Glutamatergic neuron (in vitro differentiated cells): ENCODE measurements around the gene NSG1. TPM values are rescaled to one million over a fixed set of nuclear protein-coding genes. Genes with fewer than 3 reads are reported as not detected.

Experiments used
- DNase-seq: peaks from one replicate; pipeline ENCODE4 v3.0.0; 2022
- H3K27ac Mint-ChIP-seq: one replicate; pipeline ENCODE4 v1.8.0; 2020; ENCODE audit warnings: mild to moderate bottlenecking, mixed read lengths, inconsistent platforms; ENCODE audit not compliant: unreplicated experiment
- H3K27me3 Mint-ChIP-seq: one replicate; pipeline ENCODE4 v1.8.0; 2020; ENCODE audit warnings: mild to moderate bottlenecking, moderate library complexity, mixed read lengths, inconsistent platforms; ENCODE audit not compliant: unreplicated experiment
- H3K36me3 Mint-ChIP-seq: one replicate; pipeline ENCODE4 v1.8.0; 2020; ENCODE audit warnings: mild to moderate bottlenecking, mixed read lengths, inconsistent platforms; ENCODE audit not compliant: unreplicated experiment
- H3K4me1 Mint-ChIP-seq: one replicate; pipeline ENCODE4 v1.8.0; 2020; ENCODE audit warnings: mild to moderate bottlenecking, low read depth, mixed read lengths, inconsistent platforms; ENCODE audit not compliant: unreplicated experiment
- H3K4me3 Mint-ChIP-seq: one replicate; pipeline ENCODE4 v1.8.0; 2020; ENCODE audit warnings: mild to moderate bottlenecking, mixed read lengths, inconsistent platforms; ENCODE audit not compliant: unreplicated experiment
- H3K9me3 Mint-ChIP-seq: one replicate; pipeline ENCODE4 v1.8.0; 2020; ENCODE audit warnings: mild to moderate bottlenecking, moderate library complexity, mixed read lengths, inconsistent platforms; ENCODE audit not compliant: unreplicated experiment
- total RNA-seq: library from RNA; stranded (reverse); fragmentation: NEBNext Ultra II Directional; extraction: Animal tissue kit (Norgen Biotek cat#: 25700); gene quantifications from one replicate; pipeline ENCODE4 v1.2.1, GENCODE V29; 2021; ENCODE audit not compliant: unreplicated experiment
- TF ChIP-seq, protein P1 (sequence below): fragments of 200-600 bp; sonication (generic); IDR thresholded peaks from one replicate; pipeline ENCODE4 v1.5.0; 2021; ENCODE audit not compliant: partially characterized antibody, unreplicated experiment

NSG1 gene
- total RNA-seq, 1 donor from 2014 or later = 208 TPM

DNA sequence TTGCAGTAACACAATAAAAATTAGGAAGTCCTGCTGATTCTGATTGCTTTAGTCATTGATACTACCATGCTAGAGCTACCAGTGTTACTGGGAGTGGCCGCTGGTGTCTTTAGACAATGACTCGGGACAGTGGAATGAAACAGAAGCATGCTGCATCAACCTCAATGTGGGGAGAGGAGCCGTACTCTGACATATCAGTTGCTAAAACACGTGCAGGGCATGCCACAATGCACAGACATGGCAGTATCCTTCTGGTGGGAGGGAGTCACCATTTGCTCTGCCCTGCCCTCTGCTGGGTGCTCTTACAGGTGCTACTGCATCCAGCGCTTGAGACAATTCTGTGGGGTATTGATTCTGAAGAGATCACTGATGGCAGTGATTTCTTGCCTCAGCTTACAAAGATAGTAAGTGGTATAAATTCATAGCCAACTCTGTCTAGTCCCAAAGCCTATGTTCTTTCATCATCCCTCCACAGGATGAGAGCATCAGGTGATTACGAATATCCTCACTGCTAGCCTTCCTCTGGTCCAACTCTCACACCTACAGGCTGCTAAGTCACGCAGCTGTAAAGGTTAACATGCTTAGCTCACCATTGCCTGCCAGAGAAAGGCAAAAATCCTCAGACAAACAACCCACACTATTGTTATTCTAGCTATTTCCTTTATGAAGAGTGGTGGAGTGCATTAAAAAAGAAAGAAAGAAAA, 43.7 kb downstream of the NSG1 start:
- Mint-ChIP-seq H3K4me3 (peak overlapping the region; percentile 13), H3K9me3 (peaks cover 11% of the 10 kb centered on the region), H3K4me1 (peaks cover 22% of the 10 kb centered on the region), H3K27me3 (no peaks in the 10 kb centered on the region), H3K27ac (peak overlapping the region; percentile 84), H3K36me3 (no peaks in the 10 kb centered on the region)
- TF ChIP-seq, protein P1, sequence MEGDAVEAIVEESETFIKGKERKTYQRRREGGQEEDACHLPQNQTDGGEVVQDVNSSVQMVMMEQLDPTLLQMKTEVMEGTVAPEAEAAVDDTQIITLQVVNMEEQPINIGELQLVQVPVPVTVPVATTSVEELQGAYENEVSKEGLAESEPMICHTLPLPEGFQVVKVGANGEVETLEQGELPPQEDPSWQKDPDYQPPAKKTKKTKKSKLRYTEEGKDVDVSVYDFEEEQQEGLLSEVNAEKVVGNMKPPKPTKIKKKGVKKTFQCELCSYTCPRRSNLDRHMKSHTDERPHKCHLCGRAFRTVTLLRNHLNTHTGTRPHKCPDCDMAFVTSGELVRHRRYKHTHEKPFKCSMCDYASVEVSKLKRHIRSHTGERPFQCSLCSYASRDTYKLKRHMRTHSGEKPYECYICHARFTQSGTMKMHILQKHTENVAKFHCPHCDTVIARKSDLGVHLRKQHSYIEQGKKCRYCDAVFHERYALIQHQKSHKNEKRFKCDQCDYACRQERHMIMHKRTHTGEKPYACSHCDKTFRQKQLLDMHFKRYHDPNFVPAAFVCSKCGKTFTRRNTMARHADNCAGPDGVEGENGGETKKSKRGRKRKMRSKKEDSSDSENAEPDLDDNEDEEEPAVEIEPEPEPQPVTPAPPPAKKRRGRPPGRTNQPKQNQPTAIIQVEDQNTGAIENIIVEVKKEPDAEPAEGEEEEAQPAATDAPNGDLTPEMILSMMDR = peak; percentile 69
- peak; percentile 84 for DNase-seq

DNA sequence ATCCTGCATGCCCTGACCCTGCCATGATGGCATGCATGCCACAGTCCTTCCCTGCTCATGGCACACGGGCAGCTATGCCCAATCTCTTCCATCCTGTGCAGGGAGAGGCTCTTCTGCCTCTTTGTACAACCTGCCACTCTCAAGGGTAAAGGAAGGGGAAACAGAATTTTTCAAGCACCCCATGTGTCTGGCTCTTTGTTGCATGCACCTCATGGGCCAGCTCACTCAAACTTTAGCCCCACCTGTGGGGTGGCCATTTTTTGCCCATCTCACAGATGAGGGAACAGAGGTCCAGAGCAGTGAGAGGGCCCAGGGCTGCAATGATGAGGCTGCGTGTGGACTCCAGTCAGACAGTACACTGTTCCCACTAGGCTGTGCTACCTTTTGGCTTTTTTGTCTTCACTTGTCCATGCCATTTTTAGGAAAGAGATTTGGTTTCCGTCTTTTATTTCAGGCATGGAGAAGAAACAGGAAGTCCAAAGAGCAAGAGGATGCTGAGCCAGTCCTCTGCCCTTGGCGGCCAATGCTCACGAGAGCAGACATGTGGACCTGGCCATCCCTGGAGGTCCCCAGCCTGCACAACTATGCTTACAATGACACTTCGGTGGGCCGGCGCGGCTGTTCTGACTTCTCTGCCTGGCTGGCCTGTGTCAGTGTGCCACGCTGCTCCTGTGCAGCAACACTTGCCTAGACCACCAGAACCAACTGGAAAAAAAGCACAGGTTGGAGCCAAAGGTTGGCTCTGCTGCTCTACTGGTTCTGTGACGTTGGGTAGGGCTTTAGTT, 45.6 kb downstream of the NSG1 start:
- peaks cover 14% of the 10 kb centered on the region for H3K4me1 Mint-ChIP-seq
- H3K4me3 Mint-ChIP-seq = no peak overlapping the region
- H3K36me3 Mint-ChIP-seq = no peaks in the 10 kb centered on the region
- H3K9me3 Mint-ChIP-seq = peaks cover 8% of the 10 kb centered on the region
- TF ChIP-seq, protein P1 = no peak
- H3K27ac Mint-ChIP-seq = no peak overlapping the region
- no peaks in the 10 kb centered on the region for H3K27me3 Mint-ChIP-seq
- no peak for DNase-seq

DNA sequence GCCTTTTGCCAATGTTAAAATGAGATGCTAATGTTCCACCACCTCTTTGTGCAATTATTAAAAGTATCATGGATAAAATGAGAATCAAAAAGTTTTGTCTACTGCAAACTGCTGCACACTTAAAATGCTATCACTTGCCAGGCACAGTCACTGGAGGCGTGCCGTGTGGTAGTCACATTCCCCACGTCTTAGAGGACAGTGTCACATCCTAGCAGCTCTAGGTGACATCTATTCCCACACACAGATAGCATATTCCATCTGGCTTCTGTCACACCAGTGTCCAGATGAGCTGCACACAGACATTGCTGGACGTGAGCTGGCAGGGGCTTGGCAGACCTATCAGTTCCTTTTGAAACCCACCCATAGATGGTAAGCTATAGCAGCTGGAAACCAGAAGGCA, 47.0 kb downstream of the NSG1 start:
- Mint-ChIP-seq H3K4me3 (no peak overlapping the region), H3K36me3 (no peaks in the 10 kb centered on the region), H3K27me3 (no peaks in the 10 kb centered on the region), H3K9me3 (peaks cover 8% of the 10 kb centered on the region), H3K4me1 (peaks cover 10% of the 10 kb centered on the region), H3K27ac (no peak overlapping the region)
- no peak for DNase-seq
- TF ChIP-seq, protein P1 = no peak

DNA sequence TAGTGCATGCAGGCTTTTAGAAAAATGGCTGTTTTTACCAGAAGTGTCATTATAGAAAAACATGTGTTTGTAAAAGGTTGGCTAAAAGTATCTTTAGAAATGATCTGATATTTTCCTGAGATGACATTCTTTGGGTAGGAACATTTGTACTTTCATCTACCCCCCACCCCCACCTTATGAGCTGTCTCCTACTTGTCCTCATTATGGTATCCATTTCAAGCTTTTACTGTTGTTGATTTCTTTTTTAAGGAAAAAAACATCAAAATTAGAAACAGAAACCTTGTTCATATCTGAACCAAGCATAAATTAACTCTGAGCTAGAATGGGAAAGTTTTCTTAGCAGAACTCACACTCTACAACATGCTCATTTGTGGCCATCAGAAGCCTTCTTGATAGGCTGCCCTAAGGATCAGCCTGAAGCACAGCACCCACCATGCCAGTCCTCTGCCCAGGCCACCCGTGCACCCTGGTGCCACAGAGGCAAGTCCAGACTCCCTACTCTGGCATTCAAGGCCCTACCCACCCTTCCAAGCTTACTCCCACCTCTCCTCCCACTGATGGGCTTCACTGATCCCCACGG, 49.4 kb downstream of the NSG1 start:
- H3K4me3 Mint-ChIP-seq = no peak overlapping the region
- TF ChIP-seq, protein P1 = no peak
- H3K27me3 Mint-ChIP-seq = peaks cover 5% of the 10 kb centered on the region
- H3K36me3 Mint-ChIP-seq = no peaks in the 10 kb centered on the region
- DNase-seq = no peak
- H3K27ac Mint-ChIP-seq = no peak overlapping the region
- peaks cover 2% of the 10 kb centered on the region for H3K9me3 Mint-ChIP-seq
- H3K4me1 Mint-ChIP-seq = no peaks in the 10 kb centered on the region
